HFF-Myc (cell line): ENCODE measurements around the gene TIMMDC1.

Source experiments
- DNase-seq: peaks from one replicate; pipeline ENCODE4 v3.0.0-alpha.2; 2011; ENCODE audit warnings: low read depth; ENCODE audit errors: extremely low read depth
- H3K4me3 ChIP-seq: replicated peaks from 2 replicates; pipeline ENCODE4 v1.5.1; 2011; ENCODE audit warnings: low read depth, mild to moderate bottlenecking, control low read depth, low read length
- TF ChIP-seq, protein P1 (sequence below): IDR thresholded peaks from 2 replicates; pipeline ENCODE4 v1.5.1; 2012; ENCODE audit warnings: mild to moderate bottlenecking, low read depth, low read length, control low read depth; ENCODE audit errors: missing control alignments

Gene TIMMDC1

GRCh38 chr3:119527714-119528113 is 29.4 kb downstream of the TIMMDC1 start:
- no peak overlapping the region for H3K4me3 ChIP-seq
- TF ChIP-seq, protein P1, sequence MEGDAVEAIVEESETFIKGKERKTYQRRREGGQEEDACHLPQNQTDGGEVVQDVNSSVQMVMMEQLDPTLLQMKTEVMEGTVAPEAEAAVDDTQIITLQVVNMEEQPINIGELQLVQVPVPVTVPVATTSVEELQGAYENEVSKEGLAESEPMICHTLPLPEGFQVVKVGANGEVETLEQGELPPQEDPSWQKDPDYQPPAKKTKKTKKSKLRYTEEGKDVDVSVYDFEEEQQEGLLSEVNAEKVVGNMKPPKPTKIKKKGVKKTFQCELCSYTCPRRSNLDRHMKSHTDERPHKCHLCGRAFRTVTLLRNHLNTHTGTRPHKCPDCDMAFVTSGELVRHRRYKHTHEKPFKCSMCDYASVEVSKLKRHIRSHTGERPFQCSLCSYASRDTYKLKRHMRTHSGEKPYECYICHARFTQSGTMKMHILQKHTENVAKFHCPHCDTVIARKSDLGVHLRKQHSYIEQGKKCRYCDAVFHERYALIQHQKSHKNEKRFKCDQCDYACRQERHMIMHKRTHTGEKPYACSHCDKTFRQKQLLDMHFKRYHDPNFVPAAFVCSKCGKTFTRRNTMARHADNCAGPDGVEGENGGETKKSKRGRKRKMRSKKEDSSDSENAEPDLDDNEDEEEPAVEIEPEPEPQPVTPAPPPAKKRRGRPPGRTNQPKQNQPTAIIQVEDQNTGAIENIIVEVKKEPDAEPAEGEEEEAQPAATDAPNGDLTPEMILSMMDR, result no peak
- DNase-seq, result no peak

GRCh38 chr3:119529883-119530282 is 31.5 kb downstream of the TIMMDC1 start:
- H3K4me3 ChIP-seq, result no peak overlapping the region
- no peak for DNase-seq
- TF ChIP-seq, protein P1, result no peak

GRCh38 chr3:119530456-119530855 is 32.1 kb downstream of the TIMMDC1 start:
- H3K4me3 ChIP-seq, result no peak overlapping the region
- no peak for DNase-seq
- TF ChIP-seq, protein P1, result no peak

- TF ChIP-seq, protein P1, result no peak
- H3K4me3 ChIP-seq, result no peak overlapping the region
- no peak for DNase-seq
Measured at GRCh38 chr3:119531151-119531550, 32.8 kb downstream of the TIMMDC1 start.

- no peak for DNase-seq
- TF ChIP-seq, protein P1, result no peak
Measured at GRCh38 chr3:119534296-119534695, 35.9 kb downstream of the TIMMDC1 start.

DNA sequence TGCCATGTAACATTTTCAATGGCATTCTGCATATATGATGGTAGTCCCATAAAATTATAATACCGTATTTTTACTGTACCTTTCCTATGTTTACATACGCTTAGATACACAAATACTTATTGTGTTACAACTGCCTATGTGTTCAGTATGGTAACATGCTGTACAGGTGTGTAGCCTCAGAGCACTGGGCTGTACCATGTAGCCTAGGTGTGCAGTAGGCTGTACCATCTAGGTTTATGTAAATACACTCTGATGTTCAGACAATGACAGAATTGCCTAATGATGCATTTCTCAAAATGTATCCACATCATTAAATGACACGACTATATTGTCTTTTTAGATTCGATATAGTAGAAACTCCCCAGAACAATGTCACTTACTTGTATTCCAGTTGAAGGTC is 38.4 kb downstream of the TIMMDC1 start:
- TF ChIP-seq, protein P1, result no peak
- DNase-seq, result no peak
- no peak overlapping the region for H3K4me3 ChIP-seq

More at GRCh38 chr3:119534296-119534695, 35.9 kb downstream of the TIMMDC1 start:
- no peak overlapping the region for H3K4me3 ChIP-seq

DNA sequence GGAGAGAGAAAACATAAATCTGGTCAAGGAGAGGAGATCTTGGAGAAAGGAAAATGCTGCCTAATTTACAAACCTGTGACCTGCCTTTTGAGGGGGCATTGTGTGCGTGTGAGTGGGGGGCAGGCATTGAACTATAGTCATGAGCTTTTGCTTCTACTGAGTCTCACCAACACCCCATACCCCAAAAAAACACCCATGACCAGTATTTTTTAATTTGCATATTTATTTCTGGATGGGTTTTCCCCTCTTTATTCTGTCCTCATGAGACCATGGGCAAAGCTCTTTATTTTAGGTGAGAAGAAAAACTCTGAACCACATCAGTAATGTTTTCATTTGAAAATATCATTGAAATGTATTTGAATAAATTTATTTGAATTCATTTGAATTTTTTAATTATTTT is 40.4 kb downstream of the TIMMDC1 start:
- TF ChIP-seq, protein P1, result no peak
- DNase-seq, result no peak
- no peak overlapping the region for H3K4me3 ChIP-seq
